ENCODE measurements around the gene FOXO6. TPM values are rescaled to one million over a fixed set of nuclear protein-coding genes. Genes with fewer than 3 reads are reported as not detected.

The FOXO6 gene
- total RNA-seq, 4 donors from 2014 or later: 0.44 to 4.4 (median 1.7) TPM

- DNase-seq (ENCODE audit: low spot score in 2 of 2): no peak
- Histone ChIP-seq H3K27me3 (no peaks in the 10 kb centered on the region), H3K27ac (no peak overlapping the region), H3K9me3 (no peaks in the 10 kb centered on the region), H3K4me3 (no peak overlapping the region), H3K4me1 (peaks cover 0 to 28% (median 8%) of the 10 kb centered on the region in 4 donors), H3K36me3 (peaks cover 0 to 24% (median 0%) of the 10 kb centered on the region in 3 donors)
- TF ChIP-seq POLR2A (IDR thresholded peaks at IDR 0.05): no peak
- no peak for TF ChIP-seq EP300 (IDR thresholded peaks at IDR 0.05)
- TF ChIP-seq CTCF (IDR thresholded peaks at IDR 0.05): no peak
- WGBS, 2 donors: 80 to 90% methylated on average over 6 of the region's 6 CpGs
Observed at GRCh38 chr1:41374711-41375110, 13.5 kb downstream of the FOXO6 start.

GRCh38 chr1:41377397-41377796, 16.2 kb downstream of the FOXO6 start:
- Histone ChIP-seq H3K4me3 (no peak overlapping the region), H3K4me1 (peaks cover 0 to 32% (median 8%) of the 10 kb centered on the region in 4 donors), H3K27ac (no peak overlapping the region), H3K36me3 (peaks cover 0 to 26% (median 0%) of the 10 kb centered on the region in 3 donors), H3K9me3 (no peaks in the 10 kb centered on the region), H3K27me3 (peaks cover 0 to 9% of the 10 kb centered on the region in 2 donors)
- DNase-seq (ENCODE audit: low spot score in 2 of 2): no peak
- TF ChIP-seq CTCF (IDR thresholded peaks at IDR 0.05) (no peak), POLR2A (IDR thresholded peaks at IDR 0.05) (no peak), EP300 (IDR thresholded peaks at IDR 0.05) (no peak)
- 78% methylated on average over 4 of the region's 4 CpGs for WGBS, 2 donors

GRCh38 chr1:41378222-41378621, 17.0 kb downstream of the FOXO6 start:
- peaks cover under 1 to 9% of the 10 kb centered on the region in 2 donors for H3K27me3 ChIP-seq
- 65 to 79% methylated on average over 4 of the region's 4 CpGs for WGBS, 2 donors
- H3K9me3 ChIP-seq: no peaks in the 10 kb centered on the region
- no peak overlapping the region for H3K27ac ChIP-seq
- H3K36me3 ChIP-seq: peaks cover 0 to 26% (median 0%) of the 10 kb centered on the region in 3 donors
- H3K4me1 ChIP-seq: peaks cover 0 to 33% (median 9%) of the 10 kb centered on the region in 4 donors
- DNase-seq (ENCODE audit: low spot score in 2 of 2): no peak
- H3K4me3 ChIP-seq: no peak overlapping the region
- no peak for TF ChIP-seq EP300 (IDR thresholded peaks at IDR 0.05)
- no peak for TF ChIP-seq POLR2A (IDR thresholded peaks at IDR 0.05)
- no peak for TF ChIP-seq CTCF (IDR thresholded peaks at IDR 0.05)

- Histone ChIP-seq H3K9me3 (no peaks in the 10 kb centered on the region), H3K27me3 (peaks cover 5 to 9% of the 10 kb centered on the region in 2 donors), H3K27ac (peak overlapping the region in 1 of 4 donors; percentile 97), H3K36me3 (peaks cover 0 to 26% (median 0%) of the 10 kb centered on the region in 3 donors), H3K4me1 (peaks cover 0 to 39% (median 10%) of the 10 kb centered on the region in 4 donors), H3K4me3 (no peak overlapping the region)
- no peak for TF ChIP-seq CTCF (IDR thresholded peaks at IDR 0.05)
- no peak for TF ChIP-seq EP300 (IDR thresholded peaks at IDR 0.05)
- no peak for TF ChIP-seq POLR2A (IDR thresholded peaks at IDR 0.05)
- WGBS, 2 donors: 78 to 94% methylated on average over 4 of the region's 4 CpGs
- DNase-seq (ENCODE audit: low spot score in 2 of 2): no peak
Observed at GRCh38 chr1:41378999-41379737, 17.9 kb downstream of the FOXO6 start.

- 42 to 50% methylated on average over 6 of the region's 6 CpGs for WGBS, 2 donors
- Histone ChIP-seq H3K27ac (peak overlapping the region in 1 of 4 donors; percentile 97), H3K27me3 (peaks cover 5 to 9% of the 10 kb centered on the region in 2 donors), H3K9me3 (no peaks in the 10 kb centered on the region), H3K36me3 (peaks cover 0 to 26% (median 0%) of the 10 kb centered on the region in 3 donors), H3K4me1 (peaks cover 0 to 39% (median 10%) of the 10 kb centered on the region in 4 donors), H3K4me3 (no peak overlapping the region)
- DNase-seq (ENCODE audit: low spot score in 2 of 2): no peak
- TF ChIP-seq EP300 (IDR thresholded peaks at IDR 0.05): no peak
- TF ChIP-seq CTCF (IDR thresholded peaks at IDR 0.05): no peak
- no peak for TF ChIP-seq POLR2A (IDR thresholded peaks at IDR 0.05)
Observed at GRCh38 chr1:41379738-41380130, 18.5 kb downstream of the FOXO6 start.

Data from tibial nerve (tissue), 4 donors.